ENCODE measurements around the gene LRRC41. TPM values are rescaled to one million over a fixed set of nuclear protein-coding genes. Genes with fewer than 3 reads are reported as not detected.
"Not testable (repeated sequence)": the region's sequence is repeated elsewhere in the genome, so short reads cannot be mapped to it uniquely, and the experiment has no call there.

The LRRC41 gene
- total and polyA plus RNA-seq, 4 donors: 13.4 to 49.1 (median 44.1) TPM

- not testable (repeated sequence) for H3K9me3 ChIP-seq (ENCODE audit: control insufficient read depth, low read length); H3K4me3 ChIP-seq (ENCODE audit: low read length in 2 of 2); H3K27me3 ChIP-seq (ENCODE audit: control insufficient read depth in 1 of 2, insufficient read depth in 2 of 2, low read length in 1 of 2); ATAC-seq (ENCODE audit: low FRiP score); H3K27ac ChIP-seq (ENCODE audit: low read depth in 1 of 2, low read length in 2 of 2); H3K36me3 ChIP-seq (ENCODE audit: control insufficient read depth in 1 of 2, insufficient read depth in 2 of 2, low read length in 1 of 2); DNase-seq; H3K4me1 ChIP-seq (ENCODE audit: control insufficient read depth in 1 of 2, insufficient read depth in 2 of 2, low read length in 2 of 2)
- intact Hi-C loops (cut with DNase I): loop anchor here (5.0 kb wide), 2 partner anchors 56 to 96 kb away; partner anchors contain the start of genes NSUN4 (in 2 of the 2), LRRC41 (in 1 of the 2) and UQCRH (in 1 of the 2)
- WGBS, 2 donors: 92 to 96% methylated on average over 16 to 17 of the region's 17 CpGs
These were observed 57.3 kb downstream of the LRRC41 start for GRCh38 chr1:46246136-46246535.

- intact Hi-C loops (cut with DNase I): loop anchor here (5.0 kb wide), 2 partner anchors 57 to 97 kb away; partner anchors contain the start of genes NSUN4 (in 2 of the 2), LRRC41 (in 1 of the 2) and UQCRH (in 1 of the 2)
- Histone ChIP-seq H3K4me1 (ENCODE audit: control insufficient read depth in 1 of 2, insufficient read depth in 2 of 2, low read length in 2 of 2) (no peaks in the 10 kb centered on the region), H3K27ac (ENCODE audit: low read depth in 1 of 2, low read length in 2 of 2) (no peak overlapping the region), H3K27me3 (ENCODE audit: control insufficient read depth in 1 of 2, insufficient read depth in 2 of 2, low read length in 1 of 2) (no peaks in the 10 kb centered on the region), H3K4me3 (ENCODE audit: low read length in 2 of 2) (no peak overlapping the region), H3K36me3 (ENCODE audit: control insufficient read depth in 1 of 2, insufficient read depth in 2 of 2, low read length in 1 of 2) (no peaks in the 10 kb centered on the region), H3K9me3 (ENCODE audit: control insufficient read depth, low read length) (no peaks in the 10 kb centered on the region)
- DNase-seq (no peak), ATAC-seq (ENCODE audit: low FRiP score) (no peak)
- 56 to 65% methylated on average over 3 of the region's 3 CpGs for WGBS, 2 donors
These were observed 58.6 kb downstream of the LRRC41 start for GRCh38 chr1:46244656-46245371.

DNA sequence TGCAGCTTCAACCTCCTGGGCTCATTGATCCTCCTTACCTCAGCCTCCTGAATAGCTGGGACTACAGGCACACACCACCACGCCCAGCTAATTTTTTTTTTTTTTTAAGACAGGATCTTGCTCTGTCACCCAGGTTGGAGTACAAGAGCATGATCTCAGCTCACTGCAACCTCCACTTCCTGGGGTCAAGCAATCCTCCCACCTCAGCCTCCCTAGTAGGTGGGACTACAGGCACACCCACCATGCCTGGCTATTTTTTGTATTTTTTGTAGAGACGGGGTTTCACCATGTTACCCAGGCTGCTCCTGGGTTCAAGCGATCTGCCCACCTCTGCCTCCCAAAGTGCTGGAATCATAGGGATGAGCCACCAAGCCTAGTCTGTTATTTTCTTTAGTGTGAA lies 59.6 kb downstream of the LRRC41 start:
- ATAC-seq (ENCODE audit: low FRiP score); intact Hi-C loops (cut with DNase I); DNase-seq; H3K36me3 ChIP-seq (ENCODE audit: control insufficient read depth in 1 of 2, insufficient read depth in 2 of 2, low read length in 1 of 2); H3K27me3 ChIP-seq (ENCODE audit: control insufficient read depth in 1 of 2, insufficient read depth in 2 of 2, low read length in 1 of 2); H3K9me3 ChIP-seq (ENCODE audit: control insufficient read depth, low read length); H3K4me3 ChIP-seq (ENCODE audit: low read length in 2 of 2); H3K27ac ChIP-seq (ENCODE audit: low read depth in 1 of 2, low read length in 2 of 2); H3K4me1 ChIP-seq (ENCODE audit: control insufficient read depth in 1 of 2, insufficient read depth in 2 of 2, low read length in 2 of 2): not testable (repeated sequence)
- 87 to 95% methylated on average over 3 of the region's 3 CpGs for WGBS, 2 donors

- Histone ChIP-seq H3K27ac (ENCODE audit: low read depth in 1 of 2, low read length in 2 of 2) (no peak overlapping the region), H3K4me1 (ENCODE audit: control insufficient read depth in 1 of 2, insufficient read depth in 2 of 2, low read length in 2 of 2) (no peaks in the 10 kb centered on the region), H3K36me3 (ENCODE audit: control insufficient read depth in 1 of 2, insufficient read depth in 2 of 2, low read length in 1 of 2) (no peaks in the 10 kb centered on the region), H3K9me3 (ENCODE audit: control insufficient read depth, low read length) (no peaks in the 10 kb centered on the region), H3K27me3 (ENCODE audit: control insufficient read depth in 1 of 2, insufficient read depth in 2 of 2, low read length in 1 of 2) (no peaks in the 10 kb centered on the region), H3K4me3 (ENCODE audit: low read length in 2 of 2) (no peak overlapping the region)
- DNase-seq: no peak
- ATAC-seq (ENCODE audit: low FRiP score): no peak
- WGBS, 2 donors: 47 to 55% methylated on average over 1 of the region's 1 CpG
- intact Hi-C loops (cut with DNase I): no loop called here
These were observed 60.5 kb downstream of the LRRC41 start for GRCh38 chr1:46242918-46243317.

DNA sequence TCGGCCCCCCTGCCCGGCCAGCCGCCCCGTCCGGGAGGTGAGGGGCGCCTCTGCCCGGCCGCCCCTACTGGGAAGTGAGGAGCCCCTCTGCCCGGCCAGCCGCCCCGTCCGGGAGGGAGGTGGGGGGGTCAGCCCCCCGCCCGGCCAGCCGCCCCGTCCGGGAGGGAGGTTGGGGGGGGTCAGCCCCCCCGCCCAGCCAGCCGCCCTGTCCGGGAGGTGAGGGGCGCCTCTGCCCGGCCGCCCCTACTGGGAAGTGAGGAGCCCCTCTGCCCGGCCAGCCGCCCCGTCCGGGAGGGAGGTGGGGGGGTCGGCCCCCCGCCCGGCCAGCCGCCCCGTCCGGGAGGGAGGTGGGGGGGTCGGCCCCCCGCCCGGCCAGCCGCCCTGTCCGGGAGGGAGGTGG lies 61.7 kb downstream of the LRRC41 start:
- H3K27ac ChIP-seq (ENCODE audit: low read depth in 1 of 2, low read length in 2 of 2); intact Hi-C loops (cut with DNase I); DNase-seq; H3K36me3 ChIP-seq (ENCODE audit: control insufficient read depth in 1 of 2, insufficient read depth in 2 of 2, low read length in 1 of 2); H3K4me1 ChIP-seq (ENCODE audit: control insufficient read depth in 1 of 2, insufficient read depth in 2 of 2, low read length in 2 of 2); H3K27me3 ChIP-seq (ENCODE audit: control insufficient read depth in 1 of 2, insufficient read depth in 2 of 2, low read length in 1 of 2); ATAC-seq (ENCODE audit: low FRiP score); H3K9me3 ChIP-seq (ENCODE audit: control insufficient read depth, low read length); H3K4me3 ChIP-seq (ENCODE audit: low read length in 2 of 2): not testable (repeated sequence)
- 84 to 85% methylated on average over 7 to 14 of the region's 38 CpGs for WGBS, 2 donors

- H3K4me3 ChIP-seq (ENCODE audit: low read length in 2 of 2); H3K27me3 ChIP-seq (ENCODE audit: control insufficient read depth in 1 of 2, insufficient read depth in 2 of 2, low read length in 1 of 2); ATAC-seq (ENCODE audit: low FRiP score); DNase-seq; H3K9me3 ChIP-seq (ENCODE audit: control insufficient read depth, low read length); intact Hi-C loops (cut with DNase I); H3K27ac ChIP-seq (ENCODE audit: low read depth in 1 of 2, low read length in 2 of 2); H3K4me1 ChIP-seq (ENCODE audit: control insufficient read depth in 1 of 2, insufficient read depth in 2 of 2, low read length in 2 of 2); H3K36me3 ChIP-seq (ENCODE audit: control insufficient read depth in 1 of 2, insufficient read depth in 2 of 2, low read length in 1 of 2): not testable (repeated sequence)
- 74 to 79% methylated on average over 1 of the region's 1 CpG for WGBS, 2 donors
These were observed 64.6 kb downstream of the LRRC41 start for GRCh38 chr1:46238865-46239264.

DNA sequence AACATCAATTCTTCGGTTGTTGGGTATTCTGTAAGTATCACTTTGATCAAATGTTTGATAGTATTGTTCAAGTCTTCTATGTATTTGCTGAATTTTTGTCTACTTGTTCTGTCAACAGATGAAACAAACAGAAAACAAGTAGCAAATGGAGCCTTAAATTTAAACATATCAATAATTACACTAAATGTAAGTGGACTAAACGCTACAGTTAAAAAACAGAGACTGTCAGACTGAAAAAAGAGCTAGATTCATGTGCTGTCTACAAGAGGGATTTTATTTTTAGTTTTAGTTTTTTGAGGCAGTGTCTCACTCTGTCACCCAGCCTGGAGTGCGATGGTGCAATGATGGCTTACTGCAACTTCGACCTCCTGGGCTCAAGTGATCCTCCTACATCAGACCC lies 66.5 kb downstream of the LRRC41 start:
- Histone ChIP-seq H3K4me3 (ENCODE audit: low read length in 2 of 2) (no peak overlapping the region), H3K36me3 (ENCODE audit: control insufficient read depth in 1 of 2, insufficient read depth in 2 of 2, low read length in 1 of 2) (no peaks in the 10 kb centered on the region), H3K27ac (ENCODE audit: low read depth in 1 of 2, low read length in 2 of 2) (no peak overlapping the region), H3K9me3 (ENCODE audit: control insufficient read depth, low read length) (no peaks in the 10 kb centered on the region), H3K27me3 (ENCODE audit: control insufficient read depth in 1 of 2, insufficient read depth in 2 of 2, low read length in 1 of 2) (no peaks in the 10 kb centered on the region), H3K4me1 (ENCODE audit: control insufficient read depth in 1 of 2, insufficient read depth in 2 of 2, low read length in 2 of 2) (no peaks in the 10 kb centered on the region)
- intact Hi-C loops (cut with DNase I): no loop called here
- DNase-seq (no peak), ATAC-seq (ENCODE audit: low FRiP score) (no peak)
- WGBS, 2 donors: 91 to 93% methylated on average over 4 of the region's 4 CpGs

DNA sequence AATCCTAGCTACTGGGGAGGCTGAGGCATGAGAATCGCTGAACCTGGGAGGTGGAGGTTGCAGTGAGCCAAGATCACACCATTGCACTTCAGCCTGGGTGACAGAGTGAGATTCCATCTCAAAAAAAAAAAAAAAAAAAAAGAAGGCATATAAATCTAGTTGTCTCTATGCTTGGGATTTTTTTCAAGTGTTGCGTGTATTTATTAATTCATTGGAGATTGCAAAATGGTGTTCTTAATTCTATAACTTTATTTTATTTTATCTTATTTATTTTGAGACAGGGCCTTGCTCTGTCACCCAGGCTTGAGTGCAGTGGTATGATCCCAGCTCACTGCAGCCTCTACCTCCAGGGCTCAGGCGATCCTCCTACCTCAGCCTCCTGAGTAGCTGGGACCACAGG lies 72.2 kb downstream of the LRRC41 start:
- H3K4me1 ChIP-seq (ENCODE audit: control insufficient read depth in 1 of 2, insufficient read depth in 2 of 2, low read length in 2 of 2); H3K4me3 ChIP-seq (ENCODE audit: low read length in 2 of 2); H3K27ac ChIP-seq (ENCODE audit: low read depth in 1 of 2, low read length in 2 of 2); DNase-seq; H3K27me3 ChIP-seq (ENCODE audit: control insufficient read depth in 1 of 2, insufficient read depth in 2 of 2, low read length in 1 of 2); H3K9me3 ChIP-seq (ENCODE audit: control insufficient read depth, low read length); intact Hi-C loops (cut with DNase I); ATAC-seq (ENCODE audit: low FRiP score); H3K36me3 ChIP-seq (ENCODE audit: control insufficient read depth in 1 of 2, insufficient read depth in 2 of 2, low read length in 1 of 2): not testable (repeated sequence)
- 98 to 100% methylated on average over 3 of the region's 3 CpGs for WGBS, 2 donors

Measured in aorta (tissue), 5 donors.